ENCODE measurements around the gene COCH.

The COCH gene

DNA sequence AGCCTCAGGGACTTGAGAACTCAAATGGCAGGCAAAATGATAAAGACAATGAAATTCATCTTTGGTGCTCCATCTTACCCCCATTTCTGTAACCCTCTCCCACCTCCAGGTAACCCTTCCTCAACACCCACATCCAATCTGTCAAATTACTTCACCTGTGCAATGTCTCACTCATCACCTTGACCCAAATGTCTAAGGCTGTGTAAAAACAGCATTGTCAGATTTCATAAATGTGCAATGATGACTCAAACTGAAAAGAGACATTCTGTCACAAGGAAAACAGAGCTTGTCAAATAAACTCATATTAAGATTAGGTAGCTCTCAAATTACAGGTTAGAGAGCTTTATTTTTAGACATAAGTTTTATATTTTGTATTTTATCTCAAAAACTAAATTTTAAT is 19.9 kb upstream of the COCH start:
- Histone ChIP-seq H3K4me3 (ENCODE audit: low read length) (no peak overlapping the region), H3K4me2 (ENCODE audit: low read length) (no peak overlapping the region), H3K9ac (ENCODE audit: low read depth, low read length) (no peak overlapping the region), H3K9me3 (replicated peaks; ENCODE audit: low read length) (no peaks in the 10 kb centered on the region), H3K27me3 (ENCODE audit: control insufficient read depth, insufficient read depth, low read length) (peaks cover 14% of the 10 kb centered on the region), H3K4me1 (ENCODE audit: control insufficient read depth, insufficient read depth, low read length) (no peaks in the 10 kb centered on the region), H3K36me3 (ENCODE audit: insufficient read depth, low read length) (no peaks in the 10 kb centered on the region)

GRCh38 chr14:30855345-30856037 is 18.9 kb upstream of the COCH start:
- Histone ChIP-seq H3K9me3 (replicated peaks; ENCODE audit: low read length) (no peaks in the 10 kb centered on the region), H3K27me3 (ENCODE audit: control insufficient read depth, insufficient read depth, low read length) (peaks cover 7% of the 10 kb centered on the region), H3K4me2 (ENCODE audit: low read length) (no peak overlapping the region), H3K36me3 (ENCODE audit: insufficient read depth, low read length) (no peaks in the 10 kb centered on the region), H3K9ac (ENCODE audit: low read depth, low read length) (no peak overlapping the region), H3K4me3 (ENCODE audit: low read length) (no peak overlapping the region), H3K4me1 (ENCODE audit: control insufficient read depth, insufficient read depth, low read length) (no peaks in the 10 kb centered on the region)

- no peak overlapping the region for H3K4me3 ChIP-seq (ENCODE audit: low read length)
- no peaks in the 10 kb centered on the region for H3K9me3 ChIP-seq (replicated peaks; ENCODE audit: low read length)
- H3K4me2 ChIP-seq (ENCODE audit: low read length), result no peak overlapping the region
- peaks cover 21% of the 10 kb centered on the region for H3K27me3 ChIP-seq (ENCODE audit: control insufficient read depth, insufficient read depth, low read length)
- no peak overlapping the region for H3K9ac ChIP-seq (ENCODE audit: low read depth, low read length)
- H3K36me3 ChIP-seq (ENCODE audit: insufficient read depth, low read length), result no peaks in the 10 kb centered on the region
- no peaks in the 10 kb centered on the region for H3K4me1 ChIP-seq (ENCODE audit: control insufficient read depth, insufficient read depth, low read length)
Observed at GRCh38 chr14:30861200-30861599, 13.2 kb upstream of the COCH start.

DNA sequence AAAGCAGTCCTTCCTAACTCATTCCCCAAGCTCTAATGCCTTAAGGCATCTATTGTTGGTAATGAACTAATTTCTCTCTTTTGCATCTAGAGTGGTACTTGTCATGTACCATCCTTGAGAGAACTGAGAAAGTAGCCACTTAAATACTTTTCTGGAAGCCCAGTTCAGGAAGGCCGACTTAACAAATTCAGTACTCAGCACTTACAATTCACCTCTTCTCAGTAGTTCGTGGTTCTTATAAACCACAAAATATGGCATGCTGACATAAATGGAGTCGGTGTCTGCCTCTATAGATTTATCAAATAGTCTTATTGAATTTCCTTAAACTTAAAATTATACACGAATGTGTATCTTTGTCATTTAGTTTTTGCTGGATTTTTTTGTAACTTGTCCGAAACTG is 9.4 kb upstream of the COCH start:
- Histone ChIP-seq H3K9ac (ENCODE audit: low read depth, low read length) (no peak overlapping the region), H3K36me3 (ENCODE audit: insufficient read depth, low read length) (no peaks in the 10 kb centered on the region), H3K9me3 (replicated peaks; ENCODE audit: low read length) (no peaks in the 10 kb centered on the region)

DNA sequence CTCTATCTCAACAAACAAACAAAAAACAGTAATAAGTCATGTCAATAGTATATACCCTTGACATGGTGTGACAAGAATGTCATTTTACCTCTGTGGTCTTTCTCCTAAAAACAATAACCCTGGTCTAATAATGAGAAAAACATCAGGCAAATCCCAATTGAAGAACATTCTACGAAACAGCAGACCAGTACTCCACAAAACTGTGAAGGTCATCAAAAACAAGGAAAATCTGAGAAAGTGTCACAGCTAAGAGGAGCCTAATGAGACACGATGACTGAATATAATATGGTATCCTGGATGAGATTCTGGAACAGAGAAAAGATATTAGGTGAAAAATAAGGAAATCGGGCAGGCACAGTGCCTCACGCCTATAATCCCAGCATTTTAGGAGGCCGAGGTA is 5.6 kb upstream of the COCH start:
- no peaks in the 10 kb centered on the region for H3K4me1 ChIP-seq (ENCODE audit: control insufficient read depth, insufficient read depth, low read length)
- peaks cover 29% of the 10 kb centered on the region for H3K27me3 ChIP-seq (ENCODE audit: control insufficient read depth, insufficient read depth, low read length)
- no peaks in the 10 kb centered on the region for H3K36me3 ChIP-seq (ENCODE audit: insufficient read depth, low read length)
- H3K9ac ChIP-seq (ENCODE audit: low read depth, low read length), result no peak overlapping the region
- no peak overlapping the region for H3K4me3 ChIP-seq (ENCODE audit: low read length)
- no peak overlapping the region for H3K4me2 ChIP-seq (ENCODE audit: low read length)
- no peaks in the 10 kb centered on the region for H3K9me3 ChIP-seq (replicated peaks; ENCODE audit: low read length)

More for the DNA sequence above, 9.4 kb upstream of the COCH start:
- H3K4me2 ChIP-seq (ENCODE audit: low read length), result no peak overlapping the region
- no peaks in the 10 kb centered on the region for H3K4me1 ChIP-seq (ENCODE audit: control insufficient read depth, insufficient read depth, low read length)
- peaks cover 25% of the 10 kb centered on the region for H3K27me3 ChIP-seq (ENCODE audit: control insufficient read depth, insufficient read depth, low read length)
- no peak overlapping the region for H3K4me3 ChIP-seq (ENCODE audit: low read length)

GRCh38 chr14:30869551-30870155 is 4.7 kb upstream of the COCH start:
- no peaks in the 10 kb centered on the region for H3K36me3 ChIP-seq (ENCODE audit: insufficient read depth, low read length)
- peaks cover 7% of the 10 kb centered on the region for H3K4me1 ChIP-seq (ENCODE audit: control insufficient read depth, insufficient read depth, low read length)
- no peak overlapping the region for H3K4me2 ChIP-seq (ENCODE audit: low read length)
- no peaks in the 10 kb centered on the region for H3K9me3 ChIP-seq (replicated peaks; ENCODE audit: low read length)
- H3K27me3 ChIP-seq (ENCODE audit: control insufficient read depth, insufficient read depth, low read length), result peaks cover 33% of the 10 kb centered on the region
- H3K9ac ChIP-seq (ENCODE audit: low read depth, low read length), result no peak overlapping the region
- H3K4me3 ChIP-seq (ENCODE audit: low read length), result no peak overlapping the region

GRCh38 chr14:30872602-30873001 is 1.8 kb upstream of the COCH start:
- Histone ChIP-seq H3K4me1 (ENCODE audit: control insufficient read depth, insufficient read depth, low read length) (peaks cover 15% of the 10 kb centered on the region), H3K27me3 (ENCODE audit: control insufficient read depth, insufficient read depth, low read length) (peaks cover 59% of the 10 kb centered on the region), H3K9ac (ENCODE audit: low read depth, low read length) (no peak overlapping the region), H3K4me3 (ENCODE audit: low read length) (no peak overlapping the region), H3K4me2 (ENCODE audit: low read length) (no peak overlapping the region), H3K36me3 (ENCODE audit: insufficient read depth, low read length) (no peaks in the 10 kb centered on the region), H3K9me3 (replicated peaks; ENCODE audit: low read length) (no peaks in the 10 kb centered on the region)

- Histone ChIP-seq H3K9ac (ENCODE audit: low read depth, low read length) (no peak overlapping the region), H3K36me3 (ENCODE audit: insufficient read depth, low read length) (no peaks in the 10 kb centered on the region), H3K4me3 (ENCODE audit: low read length) (no peak overlapping the region), H3K4me2 (ENCODE audit: low read length) (peak overlapping the region; percentile 94), H3K9me3 (replicated peaks; ENCODE audit: low read length) (no peaks in the 10 kb centered on the region), H3K4me1 (ENCODE audit: control insufficient read depth, insufficient read depth, low read length) (peaks cover 15% of the 10 kb centered on the region), H3K27me3 (ENCODE audit: control insufficient read depth, insufficient read depth, low read length) (peaks cover 65% of the 10 kb centered on the region)
Observed at GRCh38 chr14:30873308-30874119, 845 bp upstream of the COCH start.

GRCh38 chr14:30874999-30875787 is 834 bp downstream of the COCH start:
- Histone ChIP-seq H3K27me3 (ENCODE audit: control insufficient read depth, insufficient read depth, low read length) (peaks cover 66% of the 10 kb centered on the region), H3K4me1 (ENCODE audit: control insufficient read depth, insufficient read depth, low read length) (peaks cover 15% of the 10 kb centered on the region), H3K36me3 (ENCODE audit: insufficient read depth, low read length) (no peaks in the 10 kb centered on the region), H3K4me3 (ENCODE audit: low read length) (peak overlapping the region; percentile 68), H3K9me3 (replicated peaks; ENCODE audit: low read length) (no peaks in the 10 kb centered on the region), H3K9ac (ENCODE audit: low read depth, low read length) (no peak overlapping the region), H3K4me2 (ENCODE audit: low read length) (peak overlapping the region; percentile 94)

DNA sequence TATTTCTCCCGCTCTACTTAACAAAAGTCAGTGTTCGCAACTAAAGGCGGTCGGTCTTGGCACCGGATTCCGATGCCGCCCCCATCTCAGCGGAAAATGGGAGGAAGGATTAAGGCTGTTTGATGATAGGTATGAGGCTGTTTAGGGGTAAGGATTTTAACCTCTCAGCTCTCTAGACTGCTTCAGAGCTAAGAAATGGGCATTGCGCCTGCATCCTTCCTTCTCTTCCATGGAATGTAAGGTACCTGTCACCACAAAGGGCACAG is 1.4 kb downstream of the COCH start:
- H3K36me3 ChIP-seq (ENCODE audit: insufficient read depth, low read length), result no peaks in the 10 kb centered on the region
- peaks cover 15% of the 10 kb centered on the region for H3K4me1 ChIP-seq (ENCODE audit: control insufficient read depth, insufficient read depth, low read length)
- H3K9ac ChIP-seq (ENCODE audit: low read depth, low read length), result no peak overlapping the region
- H3K4me3 ChIP-seq (ENCODE audit: low read length), result no peak overlapping the region
- no peak overlapping the region for H3K4me2 ChIP-seq (ENCODE audit: low read length)
- H3K27me3 ChIP-seq (ENCODE audit: control insufficient read depth, insufficient read depth, low read length), result peaks cover 61% of the 10 kb centered on the region
- H3K9me3 ChIP-seq (replicated peaks; ENCODE audit: low read length), result no peaks in the 10 kb centered on the region

- Histone ChIP-seq H3K4me2 (ENCODE audit: low read length) (no peak overlapping the region), H3K4me1 (ENCODE audit: control insufficient read depth, insufficient read depth, low read length) (peaks cover 15% of the 10 kb centered on the region), H3K9ac (ENCODE audit: low read depth, low read length) (no peak overlapping the region), H3K9me3 (replicated peaks; ENCODE audit: low read length) (no peaks in the 10 kb centered on the region), H3K4me3 (ENCODE audit: low read length) (no peak overlapping the region), H3K27me3 (ENCODE audit: control insufficient read depth, insufficient read depth, low read length) (peaks cover 58% of the 10 kb centered on the region), H3K36me3 (ENCODE audit: insufficient read depth, low read length) (no peaks in the 10 kb centered on the region)
Observed at GRCh38 chr14:30876692-30877091, 2.3 kb downstream of the COCH start.

Measured in skeletal muscle satellite cell (primary cell).